GM18517 (cell line): ENCODE data around the gene ATP5F1A.
"Not testable (repeated sequence)": the region's sequence is repeated elsewhere in the genome, so short reads cannot be mapped to it uniquely, and the experiment has no call there.

Experiments
- ATAC-seq: cut with Tn5 transposase; IDR thresholded peaks from one replicate; pipeline ENCODE4 v1.9.1; 2021; ENCODE audit warnings: mild to moderate bottlenecking, moderate library complexity; ENCODE audit not compliant: unreplicated experiment

Gene ATP5F1A

GRCh38 chr18:46048641-46049040, 49.5 kb downstream of the ATP5F1A start:
- ATAC-seq: no peak

GRCh38 chr18:46047369-46047768, 50.7 kb downstream of the ATP5F1A start:
- ATAC-seq: not testable (repeated sequence)

GRCh38 chr18:46046688-46047087, 51.4 kb downstream of the ATP5F1A start:
- ATAC-seq: no peak

DNA sequence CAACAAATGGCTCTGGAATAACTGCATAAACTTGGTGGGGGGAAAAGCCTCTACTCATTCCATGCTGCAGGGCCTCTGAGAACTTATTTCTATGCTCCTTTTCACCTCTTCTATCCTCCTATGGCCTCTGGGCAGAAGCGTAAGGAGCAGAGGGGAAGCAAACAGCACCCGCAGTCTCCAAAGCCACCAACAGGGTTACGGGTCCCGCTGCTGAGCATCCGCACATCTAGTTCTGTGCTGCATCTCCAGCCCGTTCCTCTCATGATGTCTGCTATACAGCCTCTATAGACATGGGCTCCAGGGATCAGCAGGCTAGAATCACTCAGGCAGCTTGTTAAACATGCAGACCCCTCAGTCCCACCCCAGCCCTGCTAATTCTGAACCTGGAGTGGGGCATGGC, 52.0 kb downstream of the ATP5F1A start:
- no peak for ATAC-seq

- no peak for ATAC-seq
Measured at GRCh38 chr18:46042571-46043123, 55.4 kb downstream of the ATP5F1A start.

DNA sequence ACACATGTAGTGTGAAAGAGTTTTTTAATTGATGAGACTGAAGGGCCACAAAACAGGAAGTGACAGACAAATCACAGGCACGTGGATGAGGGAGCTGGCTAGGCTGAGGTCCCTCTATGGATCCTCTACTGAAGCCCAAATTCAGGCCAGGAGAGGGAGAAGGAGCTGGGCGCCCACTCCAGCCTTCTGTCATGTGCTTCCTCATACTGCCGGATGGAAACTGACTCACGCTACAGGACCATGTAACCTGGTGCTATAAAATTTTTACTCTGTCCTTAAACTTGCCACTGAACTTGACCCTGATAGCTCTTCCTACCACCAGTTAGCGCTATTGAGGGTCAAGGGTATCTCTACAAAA, 57.4 kb downstream of the ATP5F1A start:
- ATAC-seq: no peak

GRCh38 chr18:46040033-46040746, 57.9 kb downstream of the ATP5F1A start:
- ATAC-seq: no peak

- no peak for ATAC-seq
Measured at GRCh38 chr18:46037512-46038305, 60.4 kb downstream of the ATP5F1A start.

GRCh38 chr18:46035696-46036680, 62.1 kb downstream of the ATP5F1A start:
- ATAC-seq: no peak

DNA sequence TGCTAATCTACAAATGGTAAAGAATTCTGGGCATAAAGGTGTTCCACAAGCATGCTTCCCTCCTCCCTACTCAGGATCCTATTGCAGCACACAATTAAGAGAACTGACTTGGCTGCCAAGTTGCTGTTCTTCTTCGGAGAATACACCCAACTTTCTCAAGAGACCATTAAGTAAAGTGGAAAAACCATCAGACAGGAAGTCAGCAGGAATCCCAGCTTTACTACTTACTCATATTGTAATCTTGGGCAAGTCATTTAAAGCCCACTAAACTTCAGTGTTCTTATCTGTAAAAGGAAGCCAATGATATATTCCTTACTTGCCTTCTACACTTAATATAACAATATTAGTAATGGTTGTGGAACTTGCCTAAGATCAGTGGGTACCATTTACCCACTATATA, 63.9 kb downstream of the ATP5F1A start:
- no peak for ATAC-seq

GRCh38 chr18:46031741-46032140, 66.4 kb downstream of the ATP5F1A start:
- no peak for ATAC-seq
